GM18870 (cell line): ENCODE data around the gene ALG3.

Experiments
- ATAC-seq: cut with Tn5 transposase; IDR thresholded peaks from one replicate; pipeline ENCODE4 v1.9.1; 2021; ENCODE audit warnings: moderate library complexity; ENCODE audit not compliant: unreplicated experiment

Gene ALG3

DNA sequence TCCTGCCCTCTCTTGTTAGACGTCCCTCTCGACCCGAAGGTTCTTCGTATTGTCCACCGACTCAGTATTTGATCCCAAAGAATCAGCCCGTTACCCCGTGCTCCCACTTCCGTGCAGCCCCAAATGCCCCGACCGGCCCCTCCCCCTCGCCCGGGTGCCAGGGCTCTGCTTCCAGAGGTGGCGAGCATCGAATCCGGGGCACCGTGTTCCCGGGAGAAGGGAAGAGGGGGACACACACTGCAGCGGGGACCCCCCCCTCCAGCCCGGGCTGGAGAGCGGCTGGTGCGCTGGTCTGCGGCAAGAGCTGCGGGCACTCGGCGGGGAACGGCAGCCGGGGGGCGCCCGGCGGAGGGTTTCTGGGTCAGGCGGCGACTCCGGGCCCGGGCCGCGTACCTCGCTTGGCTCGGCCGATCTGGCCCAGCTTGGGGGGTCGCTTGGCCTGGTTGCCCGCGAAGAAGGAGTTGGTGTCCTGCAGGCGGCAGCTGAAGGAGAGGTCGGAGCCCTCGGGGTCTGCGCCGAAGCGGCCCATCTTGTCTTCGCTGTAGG is 12.0 kb upstream of the ALG3 start:
- ATAC-seq = no peak

DNA sequence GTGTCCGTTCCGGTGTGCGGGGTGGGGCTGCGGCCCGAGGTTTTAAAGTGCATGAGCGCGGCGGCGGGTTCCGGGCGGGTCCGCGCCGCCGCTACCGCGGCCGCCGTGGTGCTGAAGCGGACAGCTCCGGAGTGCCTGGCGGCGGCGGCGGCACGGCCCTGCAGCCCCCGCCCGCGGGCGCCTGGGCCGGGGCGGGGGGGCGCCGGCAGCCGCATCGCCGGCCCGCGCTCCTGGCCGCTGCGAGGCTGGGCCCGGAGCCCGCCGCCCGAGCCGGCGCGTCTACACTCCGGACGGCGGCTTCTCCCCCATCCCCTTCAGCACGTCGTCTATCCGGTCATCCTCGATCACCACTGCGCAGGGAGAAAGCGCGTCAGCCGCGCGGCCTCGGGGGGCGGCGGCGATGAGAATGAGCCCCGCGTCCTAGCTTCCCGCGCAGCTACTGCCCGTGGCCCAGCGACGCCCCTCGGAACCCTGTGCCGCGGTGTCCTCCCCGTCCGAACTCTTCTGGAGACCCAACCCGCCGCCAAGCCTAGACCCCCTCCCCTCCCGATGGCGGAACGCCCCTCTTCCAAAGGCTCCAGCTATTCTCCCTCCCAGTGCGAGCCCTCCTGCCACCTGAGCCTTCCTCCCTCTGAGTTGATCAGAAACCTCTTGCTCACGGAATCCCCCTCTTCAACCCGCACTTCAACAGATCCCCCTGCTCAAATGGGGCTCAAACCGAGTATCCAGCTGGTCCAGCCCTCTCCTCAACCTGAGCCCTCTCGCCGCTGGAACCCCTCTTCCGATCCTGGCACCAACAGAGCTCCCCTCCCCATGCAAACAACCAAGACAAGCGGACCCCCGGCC is 11.3 kb upstream of the ALG3 start:
- no peak for ATAC-seq

DNA sequence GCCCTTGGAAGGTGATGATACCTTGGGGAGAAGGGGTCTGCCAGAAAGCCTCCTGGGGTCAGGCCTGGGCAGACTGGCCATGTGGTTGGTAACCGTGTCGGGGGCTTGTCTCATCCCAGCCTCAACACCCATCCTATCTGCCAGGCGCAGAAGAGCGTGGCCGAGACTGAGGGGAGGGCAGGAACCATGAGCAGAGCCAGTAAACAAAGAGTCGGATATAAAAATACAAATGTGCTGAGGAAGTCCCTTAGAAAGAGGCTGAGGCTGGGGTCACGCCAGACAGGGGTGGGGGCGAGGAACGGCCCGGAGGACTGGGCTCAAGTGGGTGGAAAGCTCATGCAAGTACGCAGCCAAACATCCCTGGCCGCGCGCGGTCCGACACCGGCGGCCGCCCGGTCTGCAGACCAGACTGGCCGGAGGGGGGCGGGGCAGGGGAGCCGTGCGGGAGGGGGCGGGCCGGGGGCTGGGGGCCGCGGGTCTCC is 10.7 kb upstream of the ALG3 start:
- no peak for ATAC-seq

DNA sequence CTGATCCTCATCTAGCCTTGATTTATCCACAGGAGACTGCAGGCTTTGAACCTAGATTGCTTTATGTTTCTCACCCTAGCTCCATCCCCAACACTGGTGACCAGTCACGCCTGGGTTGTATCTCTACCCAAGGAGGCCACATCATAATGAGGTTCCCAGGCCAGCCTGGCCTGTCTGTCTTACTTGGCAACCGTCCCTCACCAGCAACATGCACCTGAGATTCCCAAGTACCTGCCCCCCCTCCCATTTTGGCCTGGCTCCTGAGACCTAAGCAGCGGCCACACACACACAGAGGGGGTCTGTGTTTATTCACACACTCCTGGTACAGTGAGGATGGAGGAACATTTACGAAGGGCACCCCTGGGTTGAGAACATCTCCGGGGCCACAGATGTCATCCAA is 10.2 kb upstream of the ALG3 start:
- ATAC-seq = no peak

DNA sequence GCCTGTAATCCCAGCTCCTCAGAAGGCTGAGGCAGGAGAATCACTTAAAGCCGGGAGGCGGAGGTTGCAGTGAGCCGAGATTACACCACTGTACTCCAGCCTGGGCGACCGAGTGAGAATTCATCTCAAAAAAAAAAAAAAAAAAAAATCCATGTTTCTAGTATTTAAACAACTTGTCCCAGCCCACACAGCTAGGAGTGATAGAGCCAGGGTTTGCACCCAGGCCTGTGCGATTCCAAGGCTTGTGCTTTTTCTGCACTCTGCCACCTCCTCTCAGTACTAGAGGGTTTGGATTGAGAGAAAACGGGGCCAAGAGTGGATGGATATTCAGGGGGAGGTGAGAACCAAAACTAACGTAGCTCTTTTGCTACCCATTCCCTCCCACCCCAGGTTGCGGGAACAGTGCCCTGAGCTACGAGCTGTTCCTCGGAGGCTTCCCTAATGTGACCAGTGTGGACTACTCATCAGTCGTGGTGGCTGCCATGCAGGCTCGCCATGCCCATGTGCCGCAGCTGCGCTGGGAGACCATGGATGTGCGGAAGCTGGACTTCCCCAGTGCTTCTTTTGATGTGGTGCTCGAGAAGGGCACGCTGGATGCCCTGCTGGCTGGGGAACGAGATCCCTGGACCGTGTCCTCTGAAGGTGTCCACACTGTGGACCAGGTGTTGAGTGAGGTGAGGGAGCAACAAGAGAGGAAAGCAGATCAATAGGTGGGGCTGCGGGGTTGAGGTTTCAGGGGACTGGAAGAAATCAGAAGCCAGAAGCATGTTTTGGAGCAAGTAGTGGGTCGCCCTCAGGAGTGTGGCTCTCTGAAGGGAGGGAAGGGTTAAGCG is 8.5 kb upstream of the ALG3 start:
- ATAC-seq = no peak

DNA sequence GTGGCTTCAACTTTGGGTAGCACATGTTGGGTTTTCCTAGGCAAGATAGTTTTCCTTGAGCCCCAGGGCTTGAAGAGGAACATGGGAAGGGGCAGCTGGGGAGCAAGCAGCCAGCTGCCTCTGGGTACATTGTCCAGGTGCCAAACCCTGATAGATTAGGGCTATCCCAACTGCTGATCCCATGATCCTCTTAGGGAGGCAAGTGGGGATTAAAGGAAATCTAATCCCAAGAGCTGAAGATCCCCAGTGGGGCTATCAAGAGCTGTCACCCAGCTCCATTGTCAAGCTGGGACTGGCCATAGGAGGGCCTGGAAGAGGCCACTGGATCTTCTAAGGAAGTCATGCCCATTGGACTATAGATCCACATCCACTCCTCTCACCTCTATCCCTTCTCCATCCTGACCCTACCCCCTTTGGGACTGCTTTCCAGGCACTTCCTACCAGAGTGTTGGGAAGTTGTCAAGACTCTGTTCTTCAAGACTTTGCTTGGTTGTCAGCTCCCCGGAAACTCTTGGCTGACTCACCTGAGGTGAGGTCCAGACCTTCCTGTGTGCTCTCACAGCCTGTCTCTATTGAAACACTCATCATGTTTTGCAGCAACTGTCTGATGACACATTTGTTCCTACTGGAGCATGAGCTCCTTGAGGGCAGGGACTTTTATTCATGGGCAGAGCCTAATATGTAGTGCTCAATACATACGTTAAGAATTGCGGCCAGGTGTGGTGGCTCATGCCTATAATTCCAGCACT is 6.7 kb upstream of the ALG3 start:
- no peak for ATAC-seq

DNA sequence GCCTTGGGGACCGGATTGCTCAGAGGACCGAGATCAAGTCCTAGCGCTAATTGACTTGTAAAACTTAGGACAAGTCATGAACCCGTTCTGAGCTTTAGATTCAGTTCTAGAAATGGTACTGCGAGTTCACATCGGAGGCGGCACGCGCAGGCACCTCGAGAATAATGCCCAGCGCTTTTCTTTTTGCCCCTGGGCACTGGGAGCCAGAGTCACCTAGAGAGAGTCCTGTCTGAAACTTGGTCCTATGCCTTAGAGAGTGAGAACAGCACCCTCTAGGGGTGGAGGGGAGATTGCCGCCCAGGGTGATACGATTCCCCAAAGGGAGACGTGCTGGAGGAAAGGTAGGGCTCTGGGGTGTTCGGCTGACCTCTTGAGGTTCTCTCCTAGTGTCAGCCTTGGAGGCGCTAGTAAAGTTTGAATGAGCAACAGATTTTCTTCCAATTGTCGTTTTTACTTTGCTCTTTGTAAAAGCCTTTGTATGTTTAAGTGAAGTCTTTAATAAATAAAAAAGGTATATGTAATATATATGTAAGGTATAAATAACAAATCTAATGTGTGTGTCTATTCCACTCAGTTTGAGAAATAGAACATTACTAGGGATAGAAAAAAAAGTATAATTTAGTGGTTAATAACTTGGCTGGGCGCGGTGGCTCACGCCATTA is 1.5 kb upstream of the ALG3 start:
- peak; percentile 70 for ATAC-seq

DNA sequence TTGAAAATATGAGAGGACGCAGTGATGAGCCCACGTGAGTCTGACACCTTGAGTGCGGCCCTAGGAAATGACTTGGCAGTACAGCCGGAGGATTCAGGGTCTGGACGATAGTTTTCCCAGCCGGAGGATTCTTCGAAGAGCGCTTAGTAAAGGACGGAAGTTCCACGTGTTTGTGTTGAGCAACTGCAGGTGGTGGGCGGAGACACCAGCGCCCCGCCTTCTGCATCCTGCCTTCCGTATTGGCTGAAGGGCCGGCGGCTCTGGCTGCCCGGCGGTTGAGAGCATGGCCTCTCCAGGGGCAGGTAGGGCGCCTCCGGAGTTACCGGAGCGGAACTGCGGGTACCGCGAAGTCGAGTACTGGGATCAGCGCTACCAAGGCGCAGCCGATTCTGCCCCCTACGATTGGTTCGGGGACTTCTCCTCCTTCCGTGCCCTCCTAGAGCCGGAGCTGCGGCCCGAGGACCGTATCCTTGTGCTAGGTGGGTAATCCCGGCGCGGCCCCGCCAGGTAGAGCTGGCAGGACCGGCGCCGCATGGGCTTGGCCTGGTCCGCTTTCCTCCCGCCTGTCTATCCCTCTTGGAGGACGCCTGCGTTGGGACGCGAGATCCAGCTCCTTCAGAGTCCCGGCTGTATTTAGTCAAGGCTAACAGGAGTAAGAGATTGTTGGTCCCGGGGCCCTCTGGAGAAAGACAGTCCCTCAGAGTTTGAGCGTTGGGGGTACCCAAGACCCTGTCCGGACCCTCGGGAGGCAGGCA is 827 bp upstream of the ALG3 start, which contains the start of gene EEF1AKMT4:
TSS of gene EEF1AKMT4 (plus strand) at position 261 of the 755 bp plus-strand sequence. CDS start at position 284, 23 bp downstream.
- peak; percentile 79 for ATAC-seq

DNA sequence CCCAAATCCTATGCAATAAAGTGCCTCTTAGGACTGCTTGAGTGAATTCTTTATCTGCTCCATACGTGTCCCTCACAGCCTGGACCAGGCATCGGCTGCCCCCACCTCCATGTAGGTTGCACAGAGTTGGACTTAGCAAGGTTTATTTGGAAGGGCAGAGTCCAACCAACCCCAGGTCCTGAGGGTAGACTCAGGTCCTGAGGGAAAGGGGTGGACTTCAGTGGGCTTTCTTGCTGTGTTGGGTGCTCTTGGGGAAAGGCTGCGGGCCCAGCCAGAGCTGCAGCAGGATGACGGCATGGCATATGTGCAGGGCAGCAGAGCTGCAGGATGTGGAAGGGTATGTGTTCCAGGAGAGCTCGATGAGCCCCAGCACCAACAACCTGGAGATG is 6.5 kb downstream of the ALG3 start:
- ATAC-seq = no peak

DNA sequence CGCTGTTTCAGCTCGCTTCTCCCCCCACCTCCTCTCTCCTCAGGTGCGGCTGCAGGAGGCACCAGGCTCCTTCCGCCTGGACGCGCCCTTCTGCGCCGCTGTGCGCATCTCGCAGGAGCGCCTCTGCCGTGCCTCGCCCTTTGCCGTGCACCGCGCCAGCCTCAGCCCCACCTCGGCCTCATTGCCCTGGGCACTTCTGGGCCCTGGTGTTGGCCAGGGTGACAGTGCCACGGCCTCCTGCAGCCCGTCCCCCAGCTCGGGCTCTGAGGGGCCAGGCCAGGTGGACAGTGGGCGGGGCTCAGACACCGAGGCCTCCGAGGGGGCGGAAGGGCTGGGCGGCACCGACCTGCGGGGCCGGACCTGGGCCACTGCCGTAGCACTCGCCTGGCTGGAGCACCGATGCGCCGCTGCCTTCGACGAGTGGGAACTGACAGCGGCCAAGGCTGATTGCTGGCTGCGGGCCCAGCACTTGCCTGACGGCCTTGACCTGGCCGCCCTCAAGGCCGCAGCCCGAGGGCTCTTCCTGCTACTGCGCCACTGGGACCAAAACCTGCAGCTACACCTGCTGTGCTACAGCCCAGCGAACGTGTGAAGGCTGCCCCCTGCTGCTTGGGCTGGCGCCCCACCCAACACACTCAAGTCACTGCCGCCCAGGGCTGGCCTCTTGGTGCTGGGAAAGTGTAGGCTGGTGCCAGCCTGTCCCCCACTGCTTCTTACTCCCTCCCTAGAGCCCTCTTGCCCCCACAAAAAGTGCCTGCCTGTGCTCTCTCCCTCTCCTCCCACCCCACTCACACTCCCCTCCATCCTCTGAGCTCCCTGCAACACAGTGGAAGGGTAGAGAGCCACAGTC is 7.1 kb downstream of the ALG3 start:
- ATAC-seq = no peak

DNA sequence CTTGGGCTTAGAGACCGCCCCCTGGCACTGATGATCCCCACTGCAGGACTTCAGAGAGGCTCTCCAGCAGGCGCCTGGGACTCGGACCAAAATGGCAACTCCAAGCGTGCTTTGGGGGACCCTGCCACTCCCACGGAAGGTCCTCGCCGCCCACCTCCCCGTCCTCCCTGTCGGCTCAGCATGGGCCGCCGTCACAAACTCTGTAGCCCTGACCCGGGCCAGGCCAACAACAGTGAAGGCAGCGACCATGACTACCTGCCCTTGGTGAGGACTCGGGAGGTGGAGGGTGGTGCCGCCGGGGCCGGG is 7.7 kb downstream of the ALG3 start:
- ATAC-seq = no peak

DNA sequence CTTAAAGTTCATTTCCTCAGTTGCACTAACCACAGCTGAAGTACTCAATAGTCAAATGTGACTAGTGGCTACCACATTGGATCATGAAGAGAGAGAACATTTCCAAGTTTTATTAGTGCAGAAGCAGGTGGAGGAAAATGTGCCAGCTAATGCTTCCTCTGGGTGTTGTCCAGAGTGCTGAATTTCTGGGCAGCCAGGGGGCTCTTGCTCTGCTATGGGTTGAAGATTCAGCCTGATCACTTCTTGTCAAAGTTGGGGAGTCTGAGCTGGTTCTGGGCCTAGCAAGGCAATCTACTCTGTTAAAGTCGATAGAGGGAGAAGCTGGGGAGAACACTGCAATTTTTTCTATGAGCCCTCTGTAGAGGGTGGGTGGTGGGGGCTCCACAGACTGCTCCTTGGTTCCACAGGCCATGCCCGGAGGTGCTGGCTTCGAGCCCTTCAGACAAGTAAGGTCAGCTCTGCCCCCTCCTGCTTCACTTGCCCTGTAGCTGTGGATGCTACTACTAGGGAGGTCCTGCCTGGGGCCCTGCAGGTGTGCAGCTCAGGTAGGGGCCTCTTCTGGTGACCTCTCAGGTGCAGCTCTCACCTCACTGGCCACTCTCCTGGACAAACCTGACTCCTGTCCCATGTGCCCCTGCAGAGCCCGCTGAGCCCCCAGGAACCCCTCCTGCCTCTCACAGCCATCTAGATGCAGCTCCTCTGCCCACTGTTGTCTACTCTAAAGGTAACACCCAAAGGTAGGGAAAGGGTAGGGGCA is 8.2 kb downstream of the ALG3 start:
- ATAC-seq = no peak

DNA sequence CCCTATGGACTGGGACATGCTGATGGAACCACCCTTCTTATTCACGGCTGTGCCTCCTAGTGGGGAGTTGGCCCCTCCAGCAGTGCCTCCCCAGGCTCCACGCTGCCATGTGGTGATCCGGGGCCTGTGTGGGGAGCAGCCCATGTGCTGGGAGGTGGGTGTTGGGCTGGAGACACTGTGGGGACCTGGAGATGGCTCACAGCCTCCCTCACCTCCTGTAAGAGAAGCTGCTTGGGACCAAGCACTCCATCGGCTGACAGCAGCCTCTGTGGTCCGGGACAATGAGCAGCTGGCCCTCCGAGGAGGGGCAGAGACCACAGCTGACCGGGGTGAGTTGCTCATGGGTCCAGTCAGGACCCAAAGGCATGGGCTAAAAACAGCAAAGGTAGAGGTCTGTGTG is 9.1 kb downstream of the ALG3 start:
- no peak for ATAC-seq

DNA sequence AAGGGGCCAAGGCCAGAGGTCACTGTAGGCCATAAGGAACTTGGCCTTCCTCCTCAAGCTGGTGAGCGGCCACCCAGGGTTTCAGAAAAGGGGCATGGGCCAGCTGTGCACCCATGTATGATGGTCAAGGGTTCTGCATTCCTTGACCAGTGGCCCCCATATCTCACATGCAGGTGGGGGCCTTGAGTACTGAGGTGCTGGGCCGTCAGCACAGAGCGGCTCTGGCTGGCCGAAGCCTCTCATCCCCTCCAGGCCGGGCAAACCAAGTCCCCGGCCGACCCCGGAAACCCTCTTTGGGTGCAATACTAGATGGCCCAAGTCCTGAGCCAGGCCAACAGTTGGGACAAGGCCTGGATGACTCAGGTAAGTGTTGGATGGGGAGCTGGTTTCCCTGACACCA is 9.5 kb downstream of the ALG3 start:
- no peak for ATAC-seq

DNA sequence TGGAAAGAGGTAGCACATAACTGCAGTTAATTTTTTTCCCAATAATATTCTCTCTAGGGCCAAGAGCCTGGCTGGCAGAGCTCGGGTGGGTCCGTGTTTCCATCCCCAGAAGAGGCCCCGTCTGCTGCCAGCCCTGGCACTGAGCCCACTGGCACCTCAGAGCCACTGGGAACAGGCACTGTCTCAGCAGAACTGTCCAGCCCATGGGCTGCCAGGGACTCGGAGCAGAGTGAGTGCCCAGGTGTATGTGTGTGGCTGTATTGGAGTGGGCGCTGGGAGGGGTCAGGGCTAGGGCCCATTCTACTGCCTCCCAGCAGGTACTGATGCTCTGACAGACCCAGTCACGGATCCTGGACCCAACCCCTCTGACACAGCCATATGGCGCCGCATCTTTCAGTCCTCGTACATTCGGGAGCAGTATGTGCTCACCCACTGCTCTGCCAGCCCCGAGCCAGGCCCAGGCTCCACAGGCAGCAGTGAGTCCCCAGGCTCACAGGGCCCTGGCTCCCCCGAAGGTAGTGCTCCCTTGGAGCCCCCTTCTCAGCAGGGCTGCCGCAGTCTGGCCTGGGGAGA is 10.4 kb downstream of the ALG3 start:
- ATAC-seq = no peak

DNA sequence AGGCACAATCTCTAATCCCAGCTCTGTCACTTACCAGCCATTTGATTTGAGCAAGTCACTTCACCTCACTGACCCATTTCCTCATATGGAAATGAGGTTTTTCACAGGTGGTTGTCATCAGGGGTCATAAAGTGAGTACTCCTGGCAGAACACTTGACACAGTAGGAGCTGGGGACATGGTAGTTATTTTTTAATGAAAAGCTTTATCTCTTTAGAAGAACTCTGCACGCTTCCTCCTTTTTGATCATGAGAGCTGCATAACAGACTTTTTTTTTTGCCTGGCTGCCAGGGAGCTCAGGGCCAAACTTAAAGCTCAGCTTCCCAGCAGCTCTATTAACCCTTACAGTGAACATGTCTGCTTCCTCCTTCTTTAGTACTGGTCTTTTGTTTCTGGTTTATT is 11.0 kb downstream of the ALG3 start:
- no peak for ATAC-seq

DNA sequence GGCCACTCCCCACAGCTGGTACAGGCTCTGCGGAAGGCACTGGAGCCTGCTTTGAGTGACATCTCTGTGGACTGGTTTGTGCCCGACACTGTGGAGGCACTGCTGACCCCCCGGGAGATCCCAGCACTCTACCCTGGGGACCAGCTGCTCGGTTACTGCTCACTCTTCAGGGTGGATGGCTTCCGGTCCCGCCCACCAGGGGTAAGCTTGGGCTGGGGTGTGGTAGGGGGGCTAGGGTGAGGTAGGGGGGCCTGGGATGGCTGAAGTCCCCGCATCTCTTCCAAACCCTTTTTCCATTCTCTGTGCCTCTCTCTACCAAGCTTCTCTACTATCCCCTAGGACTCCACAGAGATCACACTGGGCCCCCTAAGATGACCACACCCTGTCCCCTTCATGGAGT is 11.6 kb downstream of the ALG3 start:
- ATAC-seq = no peak

DNA sequence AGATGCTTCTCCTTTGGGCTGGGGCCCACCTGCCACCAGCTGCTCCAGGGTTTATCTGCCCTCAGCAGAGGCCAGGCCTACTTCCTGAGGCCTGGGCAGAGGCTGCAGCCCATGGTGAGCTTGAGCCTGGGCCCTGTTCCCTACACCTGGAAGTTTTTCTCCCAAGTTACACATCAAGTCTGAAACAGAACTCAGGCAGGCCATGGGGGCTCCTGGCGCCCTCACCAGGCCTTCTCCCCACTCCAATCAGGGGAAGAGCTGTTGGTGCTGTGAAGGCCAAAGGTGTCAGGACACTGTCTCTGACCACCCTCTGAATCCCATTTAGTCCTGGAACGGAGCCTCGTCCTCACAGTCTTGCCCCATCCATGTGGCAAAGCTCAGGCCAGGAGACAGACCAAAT is 12.1 kb downstream of the ALG3 start:
- ATAC-seq = no peak
